Panc1 (cell line): ENCODE data around the gene EIF3J. TPM values are rescaled to one million over a fixed set of nuclear protein-coding genes. Genes with fewer than 3 reads are reported as not detected.
A peak's percentile ranks its signal among the peaks of the same experiment; 100 is the strongest.

Source experiments
- ATAC-seq: fragments of 200-7000 bp; cut with Tn5 transposase; 2 replicates; pipeline ENCODE4 v1.9.1; 2020; ENCODE audit warnings: mild to moderate bottlenecking, moderate library complexity
- BruUV-seq: library from RNA; stranded (reverse); fragments of 400-500 nt; replicated peaks from 2 replicates; lab custom pipeline; 2021; lab: Mats Ljungman, UMichigan
- CTCF ChIA-PET: fragments of 300-600 bp; sonication (Branson Sonifier 250); formaldehyde crosslinking; loops from one replicate; lab custom pipeline; 2022; ENCODE audit warnings: antibody characterized with exemption; lab: Charles Lee
- POLR2A ChIA-PET: fragments of 300-600 bp; sonication (Branson Sonifier 250); formaldehyde crosslinking; loops from one replicate; lab custom pipeline; 2022; ENCODE audit warnings: antibody characterized with exemption; lab: Charles Lee
- DNase-seq: peaks from one replicate; pipeline ENCODE4 v3.0.0-alpha.2; 2010; ENCODE audit warnings: low read depth, low spot score
- H3K27ac ChIP-seq: 2 replicates; pipeline ENCODE4 v1.5.1; 2011; ENCODE audit warnings: mild to moderate bottlenecking, low read length, inconsistent platforms
- H3K27me3 ChIP-seq: fragments of 200-500 bp; sonication (Bioruptor generic); 2 replicates; pipeline ENCODE4 v1.6.0; 2014; ENCODE audit warnings: low read length, inconsistent platforms; ENCODE audit not compliant: control insufficient read depth, insufficient read depth
- H3K36me3 ChIP-seq: fragments of 200-500 bp; sonication (Bioruptor generic); 2 replicates; pipeline ENCODE4 v1.5.1; 2014; ENCODE audit warnings: inconsistent platforms, mild to moderate bottlenecking, low read length, moderate library complexity; ENCODE audit not compliant: control insufficient read depth, insufficient read depth
- H3K4me1 ChIP-seq: 2 replicates; pipeline ENCODE4 v1.5.1; 2011; ENCODE audit warnings: inconsistent platforms, mild to moderate bottlenecking, low read length, moderate library complexity; ENCODE audit not compliant: control insufficient read depth, insufficient read depth
- H3K4me3 ChIP-seq, 2 experiments: 2 replicates each; pipeline ENCODE4 v1.5.1; 2011 to 2012; ENCODE audit warnings: low read depth in 2 of 2, low read length in 2 of 2, mild to moderate bottlenecking in 2 of 2, inconsistent platforms in 1 of 2, moderate library complexity in 1 of 2
- H3K9me3 ChIP-seq: fragments of 200-500 bp; sonication (Bioruptor generic); 2 replicates; pipeline ENCODE4 v1.5.1; 2014; ENCODE audit warnings: low read depth, mild to moderate bottlenecking, inconsistent platforms, low read length, moderate library complexity; ENCODE audit not compliant: control insufficient read depth, insufficient read depth
- CTCF ChIP-seq: fragments of 450-650 bp; IDR thresholded peaks from 2 replicates; pipeline ENCODE4 v1.5.1; 2017; ENCODE audit warnings: mild to moderate bottlenecking
- POLR2AphosphoS5 ChIP-seq: IDR thresholded peaks from 2 replicates; pipeline ENCODE4 v1.6.1; 2012; ENCODE audit warnings: mild to moderate bottlenecking, low read depth, low read length, moderate library complexity
- REST ChIP-seq, 2 experiments: IDR thresholded peaks; 2 replicates each; pipeline ENCODE4 v1.6.1; 2011 to 2012; ENCODE audit warnings: low read depth in 2 of 2, control low read depth in 1 of 2, low read length in 1 of 2, mild to moderate bottlenecking in 1 of 2, moderate library complexity in 1 of 2; ENCODE audit not compliant: insufficient read depth in 1 of 2
- SIN3A ChIP-seq: IDR thresholded peaks from 2 replicates; pipeline ENCODE4 v1.6.1; 2012; ENCODE audit warnings: low read depth, mild to moderate bottlenecking, low read length, moderate library complexity, borderline replicate concordance; ENCODE audit not compliant: insufficient read depth
- TCF7L2 ChIP-seq: IDR thresholded peaks from 2 replicates; pipeline ENCODE4 v1.6.1; 2011; ENCODE audit warnings: mild to moderate bottlenecking, low read depth, low read length, inconsistent platforms
- in situ Hi-C: cut with HindIII; loops from 2 replicates; pipeline ENCODE4 v1.10.0; 2016; ENCODE audit warnings: low sequenced_read_pairs, low pct_unique_long_range_greater_than_20kb
- intact Hi-C: fragments of 100-400 bp; cut with micrococcal nuclease; formaldehyde crosslinking; loops from one replicate; pipeline ENCODE4 v1.10.0; 2022; ENCODE audit not compliant: unreplicated experiment
- total RNA-seq: library from RNA; stranded (reverse); gene quantifications from one replicate; pipeline ENCODE4 v1.2.1, GENCODE V29; 2021; ENCODE audit not compliant: unreplicated experiment

EIF3J gene
- total RNA-seq, 1 experiment from 2014 or later: 128 TPM

- CTCF ChIA-PET: no interaction called here
- Histone ChIP-seq H3K36me3 (peaks cover 26% of the 10 kb centered on the region), H3K4me1 (no peaks in the 10 kb centered on the region), H3K9me3 (no peaks in the 10 kb centered on the region), H3K4me3 (no peak overlapping the region), H3K27ac (no peak overlapping the region), H3K27me3 (no peaks in the 10 kb centered on the region)
- ATAC-seq (no peak), DNase-seq (no peak)
- in situ Hi-C loops: no loop called here
- intact Hi-C loops: no loop called here
- POLR2A ChIA-PET: no interaction called here
- TF ChIP-seq POLR2AphosphoS5 (no peak), TCF7L2 (no peak), REST (IDR thresholded peaks at IDR 0.05; ENCODE audit: insufficient read depth in 1 of 2, low read depth in 2 of 2, low read length in 1 of 2) (no peak), SIN3A (no peak), CTCF (no peak)
- no TSS peak for BruUV-seq
Measured at GRCh38 chr15:44500555-44500954, 36.4 kb upstream of the EIF3J start.

- no peaks in the 10 kb centered on the region for H3K4me1 ChIP-seq
- no peak overlapping the region for H3K4me3 ChIP-seq
- CTCF ChIA-PET: interaction anchor here (0.5 to 1.0 kb wide), 4 partner anchors 20 to 609 kb away, joined by 3 read pairs; no protein-coding TSS in a partner anchor
- intact Hi-C loops: no loop called here
- in situ Hi-C loops: no loop called here
- no peak overlapping the region for H3K27ac ChIP-seq
- TF ChIP-seq CTCF (peak; percentile 71; the same call in 1 of the 2 replicates), TCF7L2 (no peak), SIN3A (no peak)
- no peaks in the 10 kb centered on the region for H3K9me3 ChIP-seq
- BruUV-seq: no TSS peak
- ATAC-seq (peak; percentile 68; the same call in 1 of the 2 replicates), DNase-seq (no peak)
- peaks cover 23% of the 10 kb centered on the region; the same call in 1 of the 2 replicates for H3K36me3 ChIP-seq
- H3K27me3 ChIP-seq: no peaks in the 10 kb centered on the region
- POLR2A ChIA-PET: interaction anchor here (0.6 kb wide), 1 partner anchor 181 kb away, joined by 3 read pairs; no protein-coding TSS in a partner anchor
Measured at GRCh38 chr15:44501768-44502366, 35.1 kb upstream of the EIF3J start.
